Caco-2 (cell line): ENCODE measurements around the gene CLCN5. TPM values are rescaled to one million over a fixed set of nuclear protein-coding genes. Genes with fewer than 3 reads are reported as not detected.
A peak's percentile ranks its signal among the peaks of the same experiment; 100 is the strongest.

Experiments
- BruUV-seq: library from RNA; stranded (reverse); fragments of 400-500 nt; replicated peaks from 2 replicates; lab custom pipeline; 2021; lab: Mats Ljungman, UMichigan
- CTCF ChIA-PET: fragments of 300-600 bp; sonication (Branson Sonifier 250); formaldehyde crosslinking; loops from one replicate; lab custom pipeline; 2022; ENCODE audit warnings: antibody characterized with exemption; lab: Charles Lee
- POLR2A ChIA-PET: fragments of 300-600 bp; sonication (Branson Sonifier 250); formaldehyde crosslinking; loops from one replicate; lab custom pipeline; 2022; ENCODE audit warnings: antibody characterized with exemption; lab: Charles Lee
- DNase-seq, 2 experiments: peaks; one replicate each; pipeline versions ENCODE4 v3.0.0 to v3.0.0-alpha.2; 2020 to 2022
- H3K27me3 ChIP-seq: replicated peaks from 2 replicates; pipeline ENCODE4 v1.6.0; 2011; ENCODE audit warnings: low read length; ENCODE audit not compliant: control insufficient read depth, insufficient read depth
- H3K36me3 ChIP-seq: 2 replicates; pipeline ENCODE4 v1.5.1; 2011; ENCODE audit warnings: low read length; ENCODE audit not compliant: control insufficient read depth, insufficient read depth
- H3K4me1 ChIP-seq: fragments of 250-450 bp; sonication (Bioruptor Pico); 2 replicates; pipeline ENCODE4 v1.5.1; 2020; ENCODE audit warnings: mild to moderate bottlenecking
- H3K4me3 ChIP-seq: 2 replicates; pipeline ENCODE4 v1.5.1; 2011; ENCODE audit warnings: low read depth, mild to moderate bottlenecking, control low read depth, low read length
- H3K9me3 ChIP-seq: fragments of 250-450 bp; sonication (Bioruptor Pico); 2 replicates; pipeline ENCODE4 v1.5.1; 2020; ENCODE audit warnings: mild to moderate bottlenecking, moderate library complexity
- H3K27ac Mint-ChIP-seq: one replicate; pipeline ENCODE4 v1.8.0; 2022; ENCODE audit warnings: mixed read lengths; ENCODE audit not compliant: unreplicated experiment
- H3K27me3 Mint-ChIP-seq: one replicate; pipeline ENCODE4 v1.8.0; 2022; ENCODE audit warnings: mixed read lengths; ENCODE audit not compliant: insufficient read depth, unreplicated experiment
- H3K36me3 Mint-ChIP-seq: one replicate; pipeline ENCODE4 v1.8.0; 2022; ENCODE audit warnings: mild to moderate bottlenecking, mixed read lengths; ENCODE audit not compliant: insufficient read depth, unreplicated experiment
- H3K4me1 Mint-ChIP-seq: one replicate; pipeline ENCODE4 v1.8.0; 2022; ENCODE audit warnings: low read depth, mixed read lengths; ENCODE audit not compliant: unreplicated experiment
- H3K4me3 Mint-ChIP-seq: one replicate; pipeline ENCODE4 v1.8.0; 2022; ENCODE audit warnings: mild to moderate bottlenecking, moderate library complexity, mixed read lengths; ENCODE audit not compliant: unreplicated experiment
- H3K9me3 Mint-ChIP-seq: one replicate; pipeline ENCODE4 v1.8.0; 2022; ENCODE audit warnings: mixed read lengths; ENCODE audit not compliant: unreplicated experiment
- CTCF ChIP-seq, 2 experiments: fragments of 200-600 bp in 1 of 2; IDR thresholded peaks; 1 replicate in 1 of 2; 2 replicates in 1 of 2; pipeline versions ENCODE4 v1.5.1 to v1.8.0; 2011 to 2022; ENCODE audit warnings: antibody characterized with exemption in 1 of 2, control low read depth in 1 of 2, inconsistent platforms in 1 of 2, low read depth in 1 of 2, low read length in 1 of 2, mild to moderate bottlenecking in 1 of 2, moderate library complexity in 1 of 2; ENCODE audit not compliant: insufficient read depth in 1 of 2, severe bottlenecking in 1 of 2, unreplicated experiment in 1 of 2
- intact Hi-C: fragments of 100-400 bp; cut with micrococcal nuclease; formaldehyde crosslinking; loops from one replicate; pipeline ENCODE4 v1.10.0; 2022; ENCODE audit not compliant: unreplicated experiment
- total RNA-seq: library from RNA; stranded (reverse); gene quantifications from 2 replicates; pipeline ENCODE4 v1.2.3, GENCODE V29; 2022

The CLCN5 gene
- total RNA-seq, 1 experiment from 2014 or later = 61.0 TPM

DNA sequence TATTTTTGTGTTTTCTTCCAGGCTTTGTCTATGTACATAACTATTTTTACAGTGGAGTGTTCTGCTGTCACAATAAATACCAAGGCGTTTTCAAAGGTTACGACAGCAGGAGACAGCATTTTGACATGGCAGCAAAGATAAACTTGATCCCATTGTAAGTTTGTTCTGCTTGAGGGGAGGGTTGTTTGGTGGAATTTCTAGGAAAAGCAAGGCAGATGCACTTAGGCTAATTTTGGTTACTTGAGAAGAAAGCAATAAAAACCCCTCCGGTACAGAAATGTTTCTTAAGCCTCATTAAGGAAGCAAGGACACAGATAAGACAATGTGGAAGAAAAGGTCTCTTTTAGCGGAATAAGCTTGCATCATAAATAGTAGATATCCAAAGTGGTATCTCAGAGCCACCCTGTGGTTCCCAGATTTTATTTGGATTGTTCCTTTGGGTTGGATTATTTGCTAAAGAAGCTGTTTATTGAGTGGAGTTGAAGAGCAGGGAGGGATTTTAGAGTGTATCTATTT lies 54.3 kb downstream of the CLCN5 start:
- peaks cover 29% of the 10 kb centered on the region for H3K4me1 Mint-ChIP-seq
- POLR2A ChIA-PET = no interaction called here
- H3K27me3 Mint-ChIP-seq = no peaks in the 10 kb centered on the region
- Histone ChIP-seq H3K4me3 (no peak overlapping the region), H3K9me3 (no peaks in the 10 kb centered on the region), H3K4me1 (no peaks in the 10 kb centered on the region), H3K36me3 (no peaks in the 10 kb centered on the region), H3K27me3 (no peaks in the 10 kb centered on the region)
- H3K27ac Mint-ChIP-seq = peak overlapping the region; percentile 50
- DNase-seq = peak in 1 of 2 experiments; percentile 5
- no TSS peak for BruUV-seq
- H3K36me3 Mint-ChIP-seq = peaks cover 30% of the 10 kb centered on the region
- H3K9me3 Mint-ChIP-seq = no peaks in the 10 kb centered on the region
- intact Hi-C loops = no loop called here
- no peak overlapping the region for H3K4me3 Mint-ChIP-seq
- TF ChIP-seq CTCF (IDR thresholded peaks at IDR 0.05; ENCODE audit: insufficient read depth in 1 of 2, low read depth in 1 of 2, low read length in 1 of 2, severe bottlenecking in 1 of 2, unreplicated experiment in 1 of 2) = no peak
- CTCF ChIA-PET = no interaction called here

DNA sequence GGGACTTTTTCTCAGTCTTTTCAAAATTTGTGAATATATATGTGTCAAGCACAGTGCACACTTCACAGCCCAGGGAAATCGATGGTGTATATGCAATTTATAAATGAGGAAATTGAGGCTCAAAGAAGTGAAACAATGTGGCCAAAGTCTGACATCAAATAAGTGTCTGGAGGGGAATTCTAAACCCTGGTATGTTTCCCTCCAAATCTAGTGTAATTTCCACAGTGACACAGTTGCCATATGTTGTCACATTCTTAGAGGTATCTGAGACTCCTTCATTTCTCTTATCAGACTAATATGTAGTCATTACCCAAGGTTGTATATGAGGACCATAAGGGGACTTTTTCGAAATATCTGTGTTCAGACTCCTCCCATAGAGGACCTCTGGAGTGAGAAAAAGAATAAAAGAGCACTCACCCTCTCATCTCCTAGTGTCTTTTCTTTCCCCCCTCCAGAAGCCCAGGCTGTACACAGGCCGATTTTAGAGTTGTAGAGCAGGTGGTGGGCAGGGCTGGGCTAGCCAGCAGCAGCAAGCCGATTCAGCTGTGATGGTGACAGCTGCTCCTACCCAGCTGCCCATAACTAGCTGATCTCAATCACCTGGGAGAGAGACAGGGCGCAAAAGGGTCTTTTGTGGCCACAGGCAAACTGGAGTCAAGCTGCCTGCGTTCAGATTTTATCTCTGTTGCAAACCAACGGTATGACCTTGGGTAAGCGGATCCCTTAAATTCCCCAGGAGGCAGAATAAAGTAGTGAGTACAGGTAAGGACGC lies 55.1 kb downstream of the CLCN5 start:
- Mint-ChIP-seq H3K36me3 (peaks cover 30% of the 10 kb centered on the region), H3K4me1 (peaks cover 29% of the 10 kb centered on the region), H3K27ac (peak overlapping the region; percentile 50), H3K9me3 (no peaks in the 10 kb centered on the region), H3K27me3 (no peaks in the 10 kb centered on the region), H3K4me3 (no peak overlapping the region)
- Histone ChIP-seq H3K4me3 (no peak overlapping the region), H3K36me3 (no peaks in the 10 kb centered on the region), H3K4me1 (no peaks in the 10 kb centered on the region), H3K9me3 (no peaks in the 10 kb centered on the region), H3K27me3 (no peaks in the 10 kb centered on the region)
- no peak for DNase-seq
- ChIA-PET POLR2A (no interaction called here), CTCF (no interaction called here)
- no peak for TF ChIP-seq CTCF (IDR thresholded peaks at IDR 0.05; ENCODE audit: insufficient read depth in 1 of 2, low read depth in 1 of 2, low read length in 1 of 2, severe bottlenecking in 1 of 2, unreplicated experiment in 1 of 2)
- intact Hi-C loops = no loop called here
- no TSS peak for BruUV-seq

DNA sequence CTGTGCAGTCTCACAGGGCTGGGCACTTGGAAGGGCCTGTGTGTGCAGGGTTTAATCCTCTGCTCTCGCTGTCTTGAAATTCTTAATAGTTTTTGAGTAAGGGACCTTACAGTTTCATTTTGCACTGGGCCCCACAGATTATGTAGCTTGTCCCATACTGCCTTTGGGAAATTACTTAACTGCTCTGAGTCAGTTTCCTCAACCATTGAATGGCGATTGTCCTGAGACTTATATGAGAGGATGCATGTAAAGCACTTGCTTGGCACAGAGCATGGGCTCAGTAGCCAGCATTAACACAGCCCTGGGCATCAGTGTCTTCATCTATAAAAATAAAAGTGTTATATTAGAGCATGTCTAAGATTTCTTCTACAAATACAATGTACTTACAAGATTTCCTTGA lies 55.8 kb downstream of the CLCN5 start:
- ChIA-PET CTCF (no interaction called here), POLR2A (no interaction called here)
- no peak overlapping the region for H3K4me3 Mint-ChIP-seq
- no peaks in the 10 kb centered on the region for H3K36me3 ChIP-seq
- no peaks in the 10 kb centered on the region for H3K27me3 ChIP-seq
- intact Hi-C loops = no loop called here
- DNase-seq = no peak
- no TSS peak for BruUV-seq
- no peaks in the 10 kb centered on the region for H3K27me3 Mint-ChIP-seq
- peaks cover 29% of the 10 kb centered on the region for H3K4me1 Mint-ChIP-seq
- no peaks in the 10 kb centered on the region for H3K9me3 ChIP-seq
- H3K27ac Mint-ChIP-seq = no peak overlapping the region
- no peak overlapping the region for H3K4me3 ChIP-seq
- no peaks in the 10 kb centered on the region for H3K9me3 Mint-ChIP-seq
- peaks cover 30% of the 10 kb centered on the region for H3K36me3 Mint-ChIP-seq
- H3K4me1 ChIP-seq = no peaks in the 10 kb centered on the region
- TF ChIP-seq CTCF (IDR thresholded peaks at IDR 0.05; ENCODE audit: insufficient read depth in 1 of 2, low read depth in 1 of 2, low read length in 1 of 2, severe bottlenecking in 1 of 2, unreplicated experiment in 1 of 2) = no peak
